HG02870 (cell line): Measurements from ENCODE around the gene HECTD3.
"Not testable (repeated sequence)": the region's sequence is repeated elsewhere in the genome, so short reads cannot be mapped to it uniquely, and the experiment has no call there.

ENCODE experiments used
- ATAC-seq: cut with Tn5 transposase; IDR thresholded peaks from one replicate; pipeline ENCODE4 v1.9.1; 2021; ENCODE audit warnings: mild to moderate bottlenecking, moderate library complexity; ENCODE audit not compliant: unreplicated experiment

HECTD3 gene

GRCh38 chr1:45014321-45015028 lies 3.4 kb upstream of the HECTD3 start:
- ATAC-seq = no peak

GRCh38 chr1:45013551-45014209 lies 2.6 kb upstream of the HECTD3 start:
- ATAC-seq = no peak

- ATAC-seq = no peak
Measured at GRCh38 chr1:45012639-45013278, 1.6 kb upstream of the HECTD3 start.

- ATAC-seq = peak; percentile 56
Measured at GRCh38 chr1:45011837-45012638, 914 bp upstream of the HECTD3 start, which contains the start of gene UROD. TSS of gene UROD (plus strand) at chr1:45012254. CDS start at chr1:45012266, 12 bp downstream.

- no peak for ATAC-seq
Measured at GRCh38 chr1:45009956-45010854, 919 bp downstream of the HECTD3 start.

- no peak for ATAC-seq
Measured at GRCh38 chr1:45009296-45009865, 1.7 kb downstream of the HECTD3 start.

- no peak for ATAC-seq
Measured at GRCh38 chr1:45008516-45008915, 2.6 kb downstream of the HECTD3 start.

- no peak for ATAC-seq
Measured at GRCh38 chr1:45008076-45008475, 3.0 kb downstream of the HECTD3 start.

GRCh38 chr1:45007311-45007710 lies 3.8 kb downstream of the HECTD3 start:
- ATAC-seq = no peak

- no peak for ATAC-seq
Measured at GRCh38 chr1:45005761-45006160, 5.4 kb downstream of the HECTD3 start.

GRCh38 chr1:45004281-45004920 lies 6.7 kb downstream of the HECTD3 start:
- ATAC-seq = no peak

- ATAC-seq = no peak
Measured at GRCh38 chr1:45003741-45004140, 7.4 kb downstream of the HECTD3 start.

GRCh38 chr1:45002650-45003645 lies 8.2 kb downstream of the HECTD3 start:
- ATAC-seq = no peak

- not testable (repeated sequence) for ATAC-seq
Measured at GRCh38 chr1:45001576-45001975, 9.5 kb downstream of the HECTD3 start.

GRCh38 chr1:45001011-45001481 lies 10.1 kb downstream of the HECTD3 start:
- ATAC-seq = no peak

- ATAC-seq = no peak
Measured at GRCh38 chr1:44999232-44999631, 11.9 kb downstream of the HECTD3 start.

GRCh38 chr1:44995467-44996238 lies 15.5 kb downstream of the HECTD3 start:
- no peak for ATAC-seq
